H9 (cell line): ENCODE data around the gene PNPLA8. TPM values are rescaled to one million over a fixed set of nuclear protein-coding genes. Genes with fewer than 3 reads are reported as not detected.
"Not testable (repeated sequence)": the region's sequence is repeated elsewhere in the genome, so short reads cannot be mapped to it uniquely, and the experiment has no call there.

Source experiments
- DNase-seq: peaks from one replicate; pipeline ENCODE4 v3.0.0-alpha.2; 2017
- H2AFZ ChIP-seq: one replicate; pipeline ENCODE4 v1.6.1; 2013; ENCODE audit warnings: mild to moderate bottlenecking, low read length, control low read depth, moderate library complexity
- H2AK5ac ChIP-seq: 2 replicates; pipeline ENCODE4 v1.6.1; 2013; ENCODE audit warnings: low read length, control low read depth, mixed read lengths; ENCODE audit not compliant: insufficient read length
- H2BK120ac ChIP-seq: one replicate; pipeline ENCODE4 v1.6.1; 2013; ENCODE audit warnings: low read depth, mild to moderate bottlenecking, low read length, control low read depth, inconsistent platforms; ENCODE audit not compliant: poor library complexity, severe bottlenecking
- H2BK12ac ChIP-seq: 2 replicates; pipeline ENCODE4 v1.6.1; 2013; ENCODE audit warnings: low read length, control low read depth, mixed read lengths, low read depth; ENCODE audit not compliant: insufficient read length
- H2BK15ac ChIP-seq: 2 replicates; pipeline ENCODE4 v1.6.1; 2013; ENCODE audit warnings: low read depth, low read length, control low read depth
- H2BK20ac ChIP-seq: one replicate; pipeline ENCODE4 v1.6.1; 2013; ENCODE audit warnings: low read depth, mild to moderate bottlenecking, low read length, control low read depth, inconsistent platforms; ENCODE audit not compliant: poor library complexity, severe bottlenecking
- H2BK5ac ChIP-seq: 2 replicates; pipeline ENCODE4 v1.6.1; 2013; ENCODE audit warnings: low read length, control low read depth, mixed read lengths; ENCODE audit not compliant: insufficient read length
- H3K14ac ChIP-seq: 2 replicates; pipeline ENCODE4 v1.6.1; 2013; ENCODE audit warnings: low read length, control low read depth; ENCODE audit not compliant: insufficient read depth
- H3K18ac ChIP-seq: 2 replicates; pipeline ENCODE4 v1.6.1; 2013; ENCODE audit warnings: low read depth, mild to moderate bottlenecking, mixed read lengths, low read length, control low read depth; ENCODE audit not compliant: insufficient read length
- H3K23ac ChIP-seq: 2 replicates; pipeline ENCODE4 v1.6.1; 2013; ENCODE audit warnings: low read length, control low read depth, mixed read lengths, low read depth; ENCODE audit not compliant: insufficient read length
- H3K23me2 ChIP-seq: 2 replicates; pipeline ENCODE4 v1.6.1; 2013; ENCODE audit warnings: low read depth, mild to moderate bottlenecking, mixed read lengths, low read length, control low read depth; ENCODE audit not compliant: insufficient read length, poor library complexity, severe bottlenecking
- H3K27ac ChIP-seq: 2 replicates; pipeline ENCODE4 v1.5.1; 2013; ENCODE audit warnings: low read length, control low read depth, mixed read lengths, low read depth; ENCODE audit not compliant: insufficient read length
- H3K27me3 ChIP-seq: 2 replicates; pipeline ENCODE4 v1.6.1; 2013; ENCODE audit warnings: low read length, control low read depth, inconsistent platforms; ENCODE audit not compliant: insufficient read depth
- H3K4ac ChIP-seq: 2 replicates; pipeline ENCODE4 v1.6.1; 2013; ENCODE audit warnings: low read depth, mild to moderate bottlenecking, control low read depth, inconsistent platforms, low read length, moderate library complexity
- H3K4me1 ChIP-seq: 2 replicates; pipeline ENCODE4 v1.6.1; 2013; ENCODE audit warnings: low read length, control low read depth, inconsistent platforms; ENCODE audit not compliant: insufficient read depth
- H3K4me2 ChIP-seq: 2 replicates; pipeline ENCODE4 v1.6.1; 2013; ENCODE audit warnings: low read length, control low read depth, mixed read lengths; ENCODE audit not compliant: insufficient read length, insufficient read depth
- H3K56ac ChIP-seq: 2 replicates; pipeline ENCODE4 v1.6.1; 2013; ENCODE audit warnings: low read depth, mild to moderate bottlenecking, mixed read lengths, low read length, control low read depth; ENCODE audit not compliant: insufficient read length
- H3K79me1 ChIP-seq: 2 replicates; pipeline ENCODE4 v1.6.1; 2013; ENCODE audit warnings: low read depth, mild to moderate bottlenecking, moderate library complexity, low read length, control low read depth, inconsistent platforms; ENCODE audit not compliant: insufficient read depth, poor library complexity, severe bottlenecking
- H3K79me2 ChIP-seq: 2 replicates; pipeline ENCODE4 v1.6.1; 2013; ENCODE audit warnings: low read length, control low read depth, inconsistent platforms; ENCODE audit not compliant: insufficient read depth
- H3K9ac ChIP-seq: 2 replicates; pipeline ENCODE4 v1.6.1; 2013; ENCODE audit warnings: low read length, control low read depth, mixed read lengths; ENCODE audit not compliant: insufficient read length; ENCODE audit errors: extremely low read depth
- H3K9me3 ChIP-seq: one replicate; pipeline ENCODE4 v1.6.1; 2013; ENCODE audit warnings: low read depth, low read length, inconsistent platforms; ENCODE audit not compliant: control insufficient read depth
- H3T11ph ChIP-seq: one replicate; pipeline ENCODE4 v1.6.1; 2013; ENCODE audit warnings: mild to moderate bottlenecking, low read length, control low read depth, inconsistent platforms
- H4K20me1 ChIP-seq: one replicate; pipeline ENCODE4 v1.6.1; 2013; ENCODE audit not compliant: control insufficient read depth, insufficient read length, insufficient read depth
- H4K5ac ChIP-seq: 2 replicates; pipeline ENCODE4 v1.6.1; 2013; ENCODE audit warnings: low read depth, mild to moderate bottlenecking, mixed read lengths, low read length, control low read depth; ENCODE audit not compliant: insufficient read length
- H4K8ac ChIP-seq: replicated peaks from 2 replicates; pipeline ENCODE4 v1.6.1; 2013; ENCODE audit warnings: low read length, control low read depth, mixed read lengths, low read depth; ENCODE audit not compliant: insufficient read length
- H4K91ac ChIP-seq: 2 replicates; pipeline ENCODE4 v1.6.1; 2013; ENCODE audit warnings: low read depth, mild to moderate bottlenecking, moderate library complexity, mixed read lengths, low read length, control low read depth; ENCODE audit not compliant: insufficient read length
- H3K27ac Mint-ChIP-seq, 3 experiments: 2 replicates in 2 of 3; 3 replicates in 1 of 3; pipeline ENCODE4 v1.8.0; 2020 to 2021; ENCODE audit warnings: mixed read lengths in 3 of 3, mild to moderate bottlenecking in 1 of 3, moderate library complexity in 1 of 3
- H3K27me3 Mint-ChIP-seq: 2 replicates; pipeline ENCODE4 v1.8.0; 2021; ENCODE audit warnings: low read depth, mild to moderate bottlenecking, moderate library complexity, mixed read lengths
- H3K36me3 Mint-ChIP-seq, 3 experiments: 2 replicates in 2 of 3; 3 replicates in 1 of 3; pipeline ENCODE4 v1.8.0; 2020 to 2021; ENCODE audit warnings: low read depth in 3 of 3, mixed read lengths in 3 of 3; ENCODE audit not compliant: insufficient read depth in 1 of 3
- H3K4me1 Mint-ChIP-seq, 2 experiments: 2 replicates each; pipeline ENCODE4 v1.8.0; 2020; ENCODE audit warnings: mixed read lengths in 2 of 2
- H3K4me3 Mint-ChIP-seq, 2 experiments: 2 replicates in 1 of 2; 3 replicates in 1 of 2; pipeline ENCODE4 v1.8.0; 2020 to 2021; ENCODE audit warnings: mild to moderate bottlenecking in 2 of 2, mixed read lengths in 2 of 2, moderate library complexity in 1 of 2
- H3K9me3 Mint-ChIP-seq, 2 experiments: 2 replicates in 1 of 2; 3 replicates in 1 of 2; pipeline ENCODE4 v1.8.0; 2020; ENCODE audit warnings: mild to moderate bottlenecking in 2 of 2, mixed read lengths in 2 of 2, moderate library complexity in 1 of 2
- CTCF ChIP-seq: fragments of 200-600 bp; sonication (generic); conservative IDR thresholded peaks from 3 replicates; pipeline ENCODE4 v1.8.0; 2021; ENCODE audit warnings: antibody characterized with exemption, mild to moderate bottlenecking
- WGBS: extraction: QIAGEN DNeasy Blood & Tissue Kit; methylation state at CpG from one replicate; pipeline ENCODE4 v1.1.7; 2013; ENCODE audit warnings: missing lambda C conversion rate, low lambda C conversion rate, mixed read lengths; ENCODE audit not compliant: insufficient read length; ENCODE audit errors: extremely low coverage; 5-methylcytosine and 5-hydroxymethylcytosine counted together
- total RNA-seq: library from RNA; stranded (reverse); gene quantifications from 2 replicates; pipeline ENCODE4 v1.2.1, GENCODE V29; 2021

Gene PNPLA8
- total RNA-seq, 1 experiment from 2014 or later: 11.7 TPM

- Histone ChIP-seq H4K8ac (no peak overlapping the region), H2BK20ac (no peak overlapping the region), H2AFZ (no peak overlapping the region), H4K91ac (no peak overlapping the region), H2BK5ac (no peak overlapping the region), H4K20me1 (no peaks in the 10 kb centered on the region), H2BK120ac (no peak overlapping the region), H3K18ac (no peak overlapping the region), H3K9me3 (peaks cover 7% of the 10 kb centered on the region), H3K79me2 (no peaks in the 10 kb centered on the region), H3K56ac (no peak overlapping the region), H2BK12ac (no peak overlapping the region), H2BK15ac (no peak overlapping the region), H3K23me2 (no peaks in the 10 kb centered on the region), H3K4ac (no peak overlapping the region), H3K23ac (no peak overlapping the region), H3K27ac (no peak overlapping the region), H3K4me1 (no peaks in the 10 kb centered on the region), H3K14ac (no peak overlapping the region), H4K5ac (no peak overlapping the region), H3K4me2 (no peak overlapping the region), H3K79me1 (no peaks in the 10 kb centered on the region), H3T11ph (no peak overlapping the region), H2AK5ac (no peak overlapping the region), H3K9ac (no peak overlapping the region), H3K27me3 (no peaks in the 10 kb centered on the region)
- Mint-ChIP-seq H3K4me1 (no peaks in the 10 kb centered on the region; a peak in 1 of 4 replicates), H3K36me3 (peaks cover 19 to 39% (median 27%) of the 10 kb centered on the region in 3 experiments), H3K27ac (no peak overlapping the region), H3K27me3 (no peaks in the 10 kb centered on the region), H3K4me3 (no peak overlapping the region), H3K9me3 (peaks cover 24% of the 10 kb centered on the region in 2 experiments)
- TF ChIP-seq CTCF: no peak
- no peak for DNase-seq
- WGBS: no CpG with 5 or more reads among the region's 3 CpGs
Observed at GRCh38 chr7:108557191-108557590, 31.3 kb upstream of the PNPLA8 start.

- Mint-ChIP-seq H3K9me3 (peaks cover 24% of the 10 kb centered on the region in 2 experiments), H3K36me3 (peaks cover 19 to 38% (median 26%) of the 10 kb centered on the region in 3 experiments)
- H3K4ac ChIP-seq, H4K5ac ChIP-seq, H3K4me2 ChIP-seq, H4K91ac ChIP-seq, H3K27me3 Mint-ChIP-seq, H4K20me1 ChIP-seq, H3K4me1 Mint-ChIP-seq, H3K9ac ChIP-seq, H4K8ac ChIP-seq, H3K18ac ChIP-seq, H3K4me3 Mint-ChIP-seq, H2BK15ac ChIP-seq, H2BK12ac ChIP-seq, H2BK120ac ChIP-seq, H3K23ac ChIP-seq, H2BK20ac ChIP-seq, DNase-seq, H3T11ph ChIP-seq, H2AK5ac ChIP-seq, H3K27me3 ChIP-seq, H3K56ac ChIP-seq, H3K9me3 ChIP-seq, H2AFZ ChIP-seq, H3K14ac ChIP-seq, H3K4me1 ChIP-seq, H3K79me2 ChIP-seq, H3K27ac Mint-ChIP-seq, H3K79me1 ChIP-seq, H2BK5ac ChIP-seq, H3K23me2 ChIP-seq, H3K27ac ChIP-seq: not testable (repeated sequence)
Observed at GRCh38 chr7:108556665-108557064, 30.7 kb upstream of the PNPLA8 start.
